ENCODE measurements around the gene ADCY5.
"Not testable (repeated sequence)": the region's sequence is repeated elsewhere in the genome, so short reads cannot be mapped to it uniquely, and the experiment has no call there.

Gene ADCY5

GRCh38 chr3:123261666-123262065, 187.2 kb downstream of the ADCY5 start:
- TF ChIP-seq CTCF (conservative IDR thresholded peaks at IDR 0.05; ENCODE audit: control insufficient read depth, insufficient read depth, low read depth, low read length): no peak
- no peak for DNase-seq (ENCODE audit: low read depth)

GRCh38 chr3:123258811-123259420, 190.0 kb downstream of the ADCY5 start:
- DNase-seq (ENCODE audit: low read depth): peak; percentile 69
- TF ChIP-seq CTCF (conservative IDR thresholded peaks at IDR 0.05; ENCODE audit: control insufficient read depth, insufficient read depth, low read depth, low read length): peak; percentile 71
- no peak overlapping the region for H3K4me3 ChIP-seq (ENCODE audit: control insufficient read depth, low read depth, low read length)

More at GRCh38 chr3:123261666-123262065, 187.2 kb downstream of the ADCY5 start:
- no peak overlapping the region for H3K4me3 ChIP-seq (ENCODE audit: control insufficient read depth, low read depth, low read length)

DNA sequence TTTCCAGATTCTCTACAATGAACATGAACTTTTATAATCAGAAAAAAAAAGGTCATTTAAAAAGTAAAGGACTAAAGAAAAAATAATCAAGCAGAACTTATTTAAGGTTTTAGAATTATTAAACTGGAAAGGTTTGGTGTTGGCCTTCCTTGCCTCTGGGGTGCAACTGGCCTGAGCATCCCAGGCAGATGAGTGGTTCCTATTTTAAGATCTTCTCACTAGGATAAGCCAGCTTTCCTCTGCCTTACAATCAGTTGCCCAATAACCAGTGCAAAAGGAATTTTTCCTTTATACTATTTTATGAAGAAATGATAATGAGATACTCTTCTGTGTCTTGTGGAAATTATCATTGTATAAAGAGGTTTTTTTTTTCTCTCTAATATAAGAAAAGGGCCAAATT, 190.5 kb downstream of the ADCY5 start:
- no peak for TF ChIP-seq CTCF (conservative IDR thresholded peaks at IDR 0.05; ENCODE audit: control insufficient read depth, insufficient read depth, low read depth, low read length)
- H3K4me3 ChIP-seq (ENCODE audit: control insufficient read depth, low read depth, low read length): no peak overlapping the region
- no peak for DNase-seq (ENCODE audit: low read depth)

GRCh38 chr3:123256256-123256655, 192.6 kb downstream of the ADCY5 start:
- no peak overlapping the region for H3K4me3 ChIP-seq (ENCODE audit: control insufficient read depth, low read depth, low read length)
- no peak for DNase-seq (ENCODE audit: low read depth)
- TF ChIP-seq CTCF (conservative IDR thresholded peaks at IDR 0.05; ENCODE audit: control insufficient read depth, insufficient read depth, low read depth, low read length): no peak

DNA sequence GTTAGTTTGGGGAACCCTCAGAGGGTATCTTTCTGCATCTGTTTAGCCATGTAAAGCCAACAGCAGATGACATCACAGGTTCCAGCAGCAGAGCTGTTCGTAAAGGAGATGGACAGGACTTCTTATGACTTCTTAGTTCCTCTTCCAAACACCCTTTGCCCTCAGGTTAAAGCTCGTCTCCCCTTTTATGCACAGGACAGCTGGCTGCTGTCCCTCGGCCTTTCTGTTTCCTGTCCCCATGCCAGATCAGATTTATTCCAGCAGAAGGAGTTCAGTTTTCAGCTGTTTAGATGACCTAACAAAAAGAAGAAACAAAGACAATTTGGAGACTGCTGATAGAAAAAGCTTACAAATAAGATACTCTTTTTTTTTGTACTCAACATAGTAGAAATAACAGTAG, 202.0 kb downstream of the ADCY5 start:
- DNase-seq (ENCODE audit: low read depth): no peak
- H3K4me3 ChIP-seq (ENCODE audit: control insufficient read depth, low read depth, low read length): no peak overlapping the region
- TF ChIP-seq CTCF (conservative IDR thresholded peaks at IDR 0.05; ENCODE audit: control insufficient read depth, insufficient read depth, low read depth, low read length): no peak

GRCh38 chr3:123244128-123244527, 204.8 kb downstream of the ADCY5 start:
- no peak for DNase-seq (ENCODE audit: low read depth)
- no peak for TF ChIP-seq CTCF (conservative IDR thresholded peaks at IDR 0.05; ENCODE audit: control insufficient read depth, insufficient read depth, low read depth, low read length)
- no peak overlapping the region for H3K4me3 ChIP-seq (ENCODE audit: control insufficient read depth, low read depth, low read length)

- DNase-seq (ENCODE audit: low read depth): no peak
- no peak for TF ChIP-seq CTCF (conservative IDR thresholded peaks at IDR 0.05; ENCODE audit: control insufficient read depth, insufficient read depth, low read depth, low read length)
- no peak overlapping the region for H3K4me3 ChIP-seq (ENCODE audit: control insufficient read depth, low read depth, low read length)
Observed at GRCh38 chr3:123239756-123240155, 209.1 kb downstream of the ADCY5 start.

GRCh38 chr3:123239186-123239585, 209.7 kb downstream of the ADCY5 start:
- H3K4me3 ChIP-seq (ENCODE audit: control insufficient read depth, low read depth, low read length); DNase-seq (ENCODE audit: low read depth): not testable (repeated sequence)

All from fibroblast of mammary gland (primary cell).